ENCODE results near the gene SFSWAP.

The SFSWAP gene

GRCh38 chr12:131818821-131819585, 108.1 kb downstream of the SFSWAP start:
- Mint-ChIP-seq H3K4me1 (ENCODE audit: low read depth) (no peaks in the 10 kb centered on the region), H3K27ac (no peak overlapping the region), H3K9me3 (no peaks in the 10 kb centered on the region), H3K27me3 (ENCODE audit: low read depth) (no peaks in the 10 kb centered on the region), H3K4me3 (no peak overlapping the region), H3K36me3 (ENCODE audit: low read depth) (no peaks in the 10 kb centered on the region)

GRCh38 chr12:131824450-131824849, 113.6 kb downstream of the SFSWAP start:
- no peaks in the 10 kb centered on the region for H3K36me3 Mint-ChIP-seq (ENCODE audit: low read depth)
- H3K9me3 Mint-ChIP-seq: no peaks in the 10 kb centered on the region
- H3K4me1 Mint-ChIP-seq (ENCODE audit: low read depth): no peaks in the 10 kb centered on the region
- H3K27me3 Mint-ChIP-seq (ENCODE audit: low read depth): peaks cover 24% of the 10 kb centered on the region
- H3K4me3 Mint-ChIP-seq: peak overlapping the region; percentile 9
- H3K27ac Mint-ChIP-seq: no peak overlapping the region

- no peaks in the 10 kb centered on the region for H3K36me3 Mint-ChIP-seq (ENCODE audit: low read depth)
- H3K4me1 Mint-ChIP-seq (ENCODE audit: low read depth): no peaks in the 10 kb centered on the region
- peaks cover 26% of the 10 kb centered on the region for H3K27me3 Mint-ChIP-seq (ENCODE audit: low read depth)
- no peak overlapping the region for H3K27ac Mint-ChIP-seq
- H3K9me3 Mint-ChIP-seq: no peaks in the 10 kb centered on the region
- H3K4me3 Mint-ChIP-seq: no peak overlapping the region
These were observed 114.4 kb downstream of the SFSWAP start for GRCh38 chr12:131825146-131825892.

- Mint-ChIP-seq H3K9me3 (no peaks in the 10 kb centered on the region), H3K4me1 (ENCODE audit: low read depth) (no peaks in the 10 kb centered on the region), H3K36me3 (ENCODE audit: low read depth) (no peaks in the 10 kb centered on the region), H3K27me3 (ENCODE audit: low read depth) (peaks cover 32% of the 10 kb centered on the region), H3K4me3 (no peak overlapping the region), H3K27ac (no peak overlapping the region)
These were observed 115.4 kb downstream of the SFSWAP start for GRCh38 chr12:131826097-131826928.

GRCh38 chr12:131827961-131828534, 117.2 kb downstream of the SFSWAP start, which contains the start of gene MMP17:
TSS of gene MMP17 (plus strand) at chr12:131828393. CDS start at chr12:131828495, 102 bp downstream.
- no peak within 1 kb of the TSS for H3K27ac Mint-ChIP-seq
- no peaks in the 10 kb centered on the region for H3K9me3 Mint-ChIP-seq
- H3K4me1 Mint-ChIP-seq (ENCODE audit: low read depth): no peaks in the 10 kb centered on the region
- H3K27me3 Mint-ChIP-seq (ENCODE audit: low read depth): peaks cover 42% of the 10 kb centered on the region
- H3K36me3 Mint-ChIP-seq (ENCODE audit: low read depth): no peaks in the 10 kb centered on the region
- peak within 1 kb of the TSS; percentile 59 for H3K4me3 Mint-ChIP-seq

- H3K27me3 Mint-ChIP-seq (ENCODE audit: low read depth): peaks cover 46% of the 10 kb centered on the region
- no peak overlapping the region for H3K27ac Mint-ChIP-seq
- no peaks in the 10 kb centered on the region for H3K9me3 Mint-ChIP-seq
- H3K4me1 Mint-ChIP-seq (ENCODE audit: low read depth): no peaks in the 10 kb centered on the region
- no peaks in the 10 kb centered on the region for H3K36me3 Mint-ChIP-seq (ENCODE audit: low read depth)
- H3K4me3 Mint-ChIP-seq: peak overlapping the region; percentile 59
These were observed 117.9 kb downstream of the SFSWAP start for GRCh38 chr12:131828671-131829355.

- Mint-ChIP-seq H3K9me3 (no peaks in the 10 kb centered on the region), H3K4me1 (ENCODE audit: low read depth) (no peaks in the 10 kb centered on the region), H3K27me3 (ENCODE audit: low read depth) (peaks cover 46% of the 10 kb centered on the region), H3K4me3 (peak overlapping the region; percentile 59), H3K36me3 (ENCODE audit: low read depth) (no peaks in the 10 kb centered on the region), H3K27ac (no peak overlapping the region)
These were observed 118.5 kb downstream of the SFSWAP start for GRCh38 chr12:131829356-131829747.

GRCh38 chr12:131829791-131830334, 119.0 kb downstream of the SFSWAP start:
- Mint-ChIP-seq H3K9me3 (no peaks in the 10 kb centered on the region), H3K27me3 (ENCODE audit: low read depth) (peaks cover 46% of the 10 kb centered on the region)

GRCh38 chr12:131830335-131830913, 119.5 kb downstream of the SFSWAP start:
- no peaks in the 10 kb centered on the region for H3K9me3 Mint-ChIP-seq
- no peak overlapping the region for H3K27ac Mint-ChIP-seq
- H3K27me3 Mint-ChIP-seq (ENCODE audit: low read depth): peaks cover 43% of the 10 kb centered on the region
- no peak overlapping the region for H3K4me3 Mint-ChIP-seq
- H3K4me1 Mint-ChIP-seq (ENCODE audit: low read depth): no peaks in the 10 kb centered on the region
- no peaks in the 10 kb centered on the region for H3K36me3 Mint-ChIP-seq (ENCODE audit: low read depth)

More at GRCh38 chr12:131829791-131830334, 119.0 kb downstream of the SFSWAP start:
- Mint-ChIP-seq H3K27ac (no peak overlapping the region), H3K4me3 (no peak overlapping the region), H3K36me3 (ENCODE audit: low read depth) (no peaks in the 10 kb centered on the region), H3K4me1 (ENCODE audit: low read depth) (no peaks in the 10 kb centered on the region)

- no peak overlapping the region for H3K27ac Mint-ChIP-seq
- no peaks in the 10 kb centered on the region for H3K9me3 Mint-ChIP-seq
- no peaks in the 10 kb centered on the region for H3K36me3 Mint-ChIP-seq (ENCODE audit: low read depth)
- peaks cover 42% of the 10 kb centered on the region for H3K27me3 Mint-ChIP-seq (ENCODE audit: low read depth)
- H3K4me1 Mint-ChIP-seq (ENCODE audit: low read depth): no peaks in the 10 kb centered on the region
- H3K4me3 Mint-ChIP-seq: no peak overlapping the region
These were observed 120.2 kb downstream of the SFSWAP start for GRCh38 chr12:131830914-131831571.

GRCh38 chr12:131831635-131832041, 120.7 kb downstream of the SFSWAP start:
- Mint-ChIP-seq H3K27ac (no peak overlapping the region), H3K36me3 (ENCODE audit: low read depth) (no peaks in the 10 kb centered on the region), H3K4me1 (ENCODE audit: low read depth) (no peaks in the 10 kb centered on the region), H3K9me3 (no peaks in the 10 kb centered on the region), H3K27me3 (ENCODE audit: low read depth) (peaks cover 37% of the 10 kb centered on the region), H3K4me3 (no peak overlapping the region)

- Mint-ChIP-seq H3K4me1 (ENCODE audit: low read depth) (no peaks in the 10 kb centered on the region), H3K36me3 (ENCODE audit: low read depth) (no peaks in the 10 kb centered on the region), H3K4me3 (no peak overlapping the region), H3K9me3 (no peaks in the 10 kb centered on the region), H3K27me3 (ENCODE audit: low read depth) (peaks cover 29% of the 10 kb centered on the region), H3K27ac (no peak overlapping the region)
These were observed 121.7 kb downstream of the SFSWAP start for GRCh38 chr12:131832321-131833231.

Measured in T-helper 1 cell treated with Interleukin-12 subunit alpha and Interleukin-12 subunit beta and Interleukin-4 antibody, amounts not matched to agents 30 μg/mL and 1 μg/mL, for 36 hours (primary cell).